IPS-18c (cell line): ENCODE measurements around the gene RFNG.

ENCODE experiments used
- H3K4me3 ChIP-seq: 2 replicates; pipeline ENCODE4 v1.7.0; 2013; ENCODE audit warnings: low read depth, mild to moderate bottlenecking, low read length, moderate library complexity; ENCODE audit not compliant: insufficient read depth
- H3K9me3 ChIP-seq: one replicate; pipeline ENCODE4 v1.6.1; 2013; ENCODE audit warnings: mild to moderate bottlenecking, low read length, moderate library complexity; ENCODE audit not compliant: control insufficient read depth, insufficient read depth

Gene RFNG

GRCh38 chr17:82025401-82026107 is 26.1 kb downstream of the RFNG start:
- H3K4me3 ChIP-seq: no peak overlapping the region
- H3K9me3 ChIP-seq: no peaks in the 10 kb centered on the region

- no peak overlapping the region for H3K4me3 ChIP-seq
Measured at GRCh38 chr17:82024859-82025258, 26.8 kb downstream of the RFNG start.

GRCh38 chr17:82023447-82024241 is 28.0 kb downstream of the RFNG start:
- H3K4me3 ChIP-seq: peak overlapping the region; percentile 81
- H3K9me3 ChIP-seq: no peaks in the 10 kb centered on the region

More at GRCh38 chr17:82024859-82025258, 26.8 kb downstream of the RFNG start:
- H3K9me3 ChIP-seq: no peaks in the 10 kb centered on the region

GRCh38 chr17:82022981-82023446 is 28.6 kb downstream of the RFNG start, which contains the start of gene LRRC45:
Gene LRRC45, plus strand, starts transcription at chr17:82023305. Its CDS starts 339 bp downstream, at chr17:82023644.
- Histone ChIP-seq H3K9me3 (no peaks in the 10 kb centered on the region), H3K4me3 (peak within 1 kb of the TSS; percentile 84)

- H3K9me3 ChIP-seq: no peaks in the 10 kb centered on the region
- peak within 1 kb of the TSS; percentile 84 for H3K4me3 ChIP-seq
Measured at GRCh38 chr17:82022310-82022980, 29.2 kb downstream of the RFNG start, which contains the start of gene CENPX. Gene CENPX, minus strand, starts transcription at chr17:82022878. Its CDS starts 17 bp downstream, at chr17:82022861.

- Histone ChIP-seq H3K4me3 (peak overlapping the region; percentile 84), H3K9me3 (no peaks in the 10 kb centered on the region)
Measured at GRCh38 chr17:82021900-82022309, 29.7 kb downstream of the RFNG start.

- Histone ChIP-seq H3K4me3 (peak overlapping the region; percentile 84), H3K9me3 (no peaks in the 10 kb centered on the region)
Measured at GRCh38 chr17:82021107-82021899, 30.3 kb downstream of the RFNG start.

GRCh38 chr17:82020572-82021106 is 31.0 kb downstream of the RFNG start:
- no peaks in the 10 kb centered on the region for H3K9me3 ChIP-seq
- H3K4me3 ChIP-seq: no peak overlapping the region

- no peaks in the 10 kb centered on the region for H3K9me3 ChIP-seq
- H3K4me3 ChIP-seq: no peak overlapping the region
Measured at GRCh38 chr17:82019690-82020571, 31.7 kb downstream of the RFNG start.

GRCh38 chr17:82018989-82019689 is 32.5 kb downstream of the RFNG start:
- H3K9me3 ChIP-seq: no peaks in the 10 kb centered on the region
- no peak overlapping the region for H3K4me3 ChIP-seq

- H3K9me3 ChIP-seq: no peaks in the 10 kb centered on the region
- no peak overlapping the region for H3K4me3 ChIP-seq
Measured at GRCh38 chr17:82018152-82018988, 33.2 kb downstream of the RFNG start.

GRCh38 chr17:82017612-82018151 is 33.9 kb downstream of the RFNG start:
- H3K4me3 ChIP-seq: no peak overlapping the region
- no peaks in the 10 kb centered on the region for H3K9me3 ChIP-seq

GRCh38 chr17:82016875-82017459 is 34.6 kb downstream of the RFNG start:
- no peaks in the 10 kb centered on the region for H3K9me3 ChIP-seq
- H3K4me3 ChIP-seq: no peak overlapping the region
